GM18511 (cell line): ENCODE results near the gene HPSE2.
"Not testable (repeated sequence)": the region's sequence is repeated elsewhere in the genome, so short reads cannot be mapped to it uniquely, and the experiment has no call there.

Experiments used
- ATAC-seq: cut with Tn5 transposase; IDR thresholded peaks from one replicate; pipeline ENCODE4 v1.9.1; 2021; ENCODE audit warnings: mild to moderate bottlenecking, moderate library complexity; ENCODE audit not compliant: unreplicated experiment

Gene HPSE2

DNA sequence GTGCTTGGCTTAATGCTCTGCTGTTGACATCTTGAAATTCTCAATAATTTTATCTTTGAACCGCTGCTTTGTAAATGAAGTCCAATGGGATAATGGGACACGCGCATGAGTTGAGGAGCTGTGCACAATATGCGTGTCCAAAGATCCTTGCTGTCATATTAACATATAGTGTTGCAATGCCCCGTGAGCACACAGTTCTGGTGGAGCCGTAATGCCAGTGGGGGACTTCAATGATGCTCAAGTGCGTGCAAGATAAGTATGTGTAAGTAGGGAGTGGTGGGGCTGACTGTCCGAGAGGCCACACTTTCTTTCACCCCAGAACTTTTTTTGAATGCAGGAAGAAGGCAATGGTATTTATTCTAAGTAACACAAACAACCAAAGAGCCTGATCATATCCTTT lies 711.5 kb downstream of the HPSE2 start:
- no peak for ATAC-seq

DNA sequence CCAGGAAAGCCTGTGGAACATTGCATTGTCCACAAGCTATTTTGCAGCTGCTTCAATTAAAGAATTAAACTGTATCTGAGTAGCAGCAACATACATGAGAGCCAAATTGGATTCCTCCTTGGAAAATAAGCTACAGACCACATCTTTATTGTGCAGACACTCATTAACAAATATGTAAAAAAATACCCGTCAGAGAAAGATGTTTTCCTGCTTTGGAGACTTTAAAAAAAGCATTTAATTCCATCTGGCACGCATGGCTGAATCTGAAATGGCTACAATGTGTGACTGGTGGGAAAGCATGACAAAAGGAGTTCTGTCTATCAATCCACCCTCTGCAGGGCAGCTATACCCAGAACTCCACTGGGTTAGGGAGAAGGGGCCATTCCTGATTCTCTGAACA lies 715.8 kb downstream of the HPSE2 start:
- ATAC-seq: no peak

DNA sequence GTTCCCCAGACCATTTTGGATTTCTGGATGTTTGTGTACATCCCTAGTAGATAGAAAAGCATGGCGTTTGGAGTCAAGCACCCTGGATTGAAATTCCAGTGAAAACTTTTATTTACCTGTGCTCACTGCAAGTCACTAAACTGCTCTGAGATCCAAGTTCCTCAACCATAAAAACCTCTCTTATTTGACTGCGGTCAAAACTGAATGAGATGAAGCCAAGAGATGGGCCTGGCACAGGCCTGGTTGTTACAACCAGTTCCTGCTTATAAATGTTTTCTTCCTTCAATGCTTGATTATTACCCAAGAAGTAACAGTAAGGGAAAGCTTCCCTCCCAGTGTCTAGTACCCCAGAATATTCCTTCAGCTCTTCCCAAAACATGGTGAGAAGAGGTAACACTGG lies 718.0 kb downstream of the HPSE2 start:
- ATAC-seq: no peak

DNA sequence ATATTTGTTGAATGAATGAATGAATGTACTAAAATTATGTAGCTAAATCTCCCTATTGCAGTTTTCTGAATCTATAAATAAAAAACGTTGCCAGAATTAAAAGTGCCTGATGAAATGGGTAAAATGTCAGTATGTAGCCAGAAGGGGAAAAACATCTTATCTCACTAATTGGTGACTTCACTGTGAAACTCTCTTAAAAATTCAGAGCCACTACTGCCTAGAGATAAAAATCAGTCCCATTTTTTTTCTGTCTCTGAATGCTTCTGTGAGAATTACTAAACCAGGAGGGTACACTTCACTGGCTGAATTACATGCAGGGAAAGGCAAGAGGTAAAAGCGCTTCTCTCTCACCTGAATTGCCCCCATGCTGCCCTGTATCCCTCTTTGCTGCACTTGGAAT lies 719.3 kb downstream of the HPSE2 start:
- no peak for ATAC-seq

DNA sequence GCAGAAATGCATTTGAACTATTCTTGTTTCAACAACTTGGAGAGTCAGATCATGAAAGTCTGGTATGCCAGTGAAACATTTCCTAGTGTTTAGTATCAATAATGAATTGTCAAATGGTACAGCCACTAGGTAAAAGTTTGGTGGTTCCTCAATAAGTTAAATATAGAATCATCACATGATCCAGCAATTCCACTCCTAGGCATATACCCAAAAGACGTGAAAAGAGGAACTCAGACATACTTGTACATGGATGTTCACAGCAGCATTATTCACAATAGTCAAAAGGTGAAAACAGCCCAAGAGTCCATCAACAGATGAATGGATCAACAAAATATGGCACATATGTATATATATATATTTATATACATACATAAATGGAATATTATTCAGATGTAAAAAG lies 721.9 kb downstream of the HPSE2 start:
- ATAC-seq: no peak

DNA sequence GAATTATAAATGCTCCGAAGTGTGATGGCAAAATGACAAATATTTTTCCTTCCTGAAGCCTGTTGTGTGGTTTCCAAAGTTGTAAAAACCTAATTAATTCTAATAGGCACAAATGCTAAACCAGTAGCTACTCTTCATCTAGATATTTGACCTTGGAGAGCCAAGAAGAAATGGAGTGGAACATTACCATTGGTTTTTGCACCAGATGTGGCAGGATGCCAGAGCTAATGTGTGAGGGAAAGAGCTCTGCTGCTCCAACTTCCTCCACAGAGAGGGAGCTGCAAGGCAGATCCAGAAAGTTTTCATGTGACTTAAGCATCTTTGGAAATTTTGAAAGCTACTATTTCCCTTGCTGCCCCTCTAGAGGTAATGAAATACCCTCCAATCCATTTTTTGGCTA lies 723.8 kb downstream of the HPSE2 start:
- no peak for ATAC-seq

DNA sequence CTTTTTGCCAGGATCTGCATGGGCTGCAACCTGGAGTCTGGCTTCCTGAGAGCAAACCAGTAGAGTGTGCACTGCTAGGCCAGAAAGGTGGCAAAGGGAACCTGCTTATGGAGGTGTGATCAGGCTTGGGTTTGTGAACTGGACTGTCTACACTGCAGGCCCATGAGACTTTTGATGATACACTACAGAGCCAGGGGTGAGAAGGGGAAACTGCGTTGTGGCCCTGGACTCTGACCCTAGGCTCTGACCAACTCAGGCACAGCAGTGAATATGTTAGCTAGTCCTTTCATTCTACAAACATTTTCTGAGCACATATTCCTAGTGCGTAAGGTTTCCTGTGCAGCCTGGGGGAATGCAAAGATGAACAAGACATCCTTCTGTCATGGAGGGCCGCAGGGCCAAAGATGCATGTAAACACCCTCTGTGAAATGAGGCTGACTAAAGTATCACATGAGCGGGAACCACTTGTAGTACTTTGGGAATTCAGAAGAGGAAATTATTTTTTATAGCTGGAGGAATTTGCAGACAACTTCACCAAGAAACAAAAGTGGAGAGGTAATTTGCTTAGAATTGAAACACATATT lies 725.1 kb downstream of the HPSE2 start:
- no peak for ATAC-seq

DNA sequence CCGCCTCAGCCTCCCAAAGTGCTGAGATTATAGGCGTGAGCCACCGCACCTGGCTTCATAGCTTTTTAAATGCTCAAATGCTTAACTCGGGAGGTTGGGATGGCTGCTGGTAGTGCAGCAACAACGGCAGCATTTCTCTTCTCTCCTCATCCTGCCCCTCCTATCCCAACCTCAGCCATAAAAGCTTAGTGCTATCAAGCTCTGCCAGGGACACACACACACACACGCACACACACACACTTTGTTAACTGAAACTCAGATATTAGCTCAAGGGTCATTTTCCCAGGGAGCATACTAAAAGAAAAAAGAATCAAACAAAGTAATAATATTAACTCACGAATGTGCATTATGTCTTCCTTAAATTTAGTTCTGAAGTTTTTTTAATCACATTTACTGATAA lies 725.9 kb downstream of the HPSE2 start:
- no peak for ATAC-seq

DNA sequence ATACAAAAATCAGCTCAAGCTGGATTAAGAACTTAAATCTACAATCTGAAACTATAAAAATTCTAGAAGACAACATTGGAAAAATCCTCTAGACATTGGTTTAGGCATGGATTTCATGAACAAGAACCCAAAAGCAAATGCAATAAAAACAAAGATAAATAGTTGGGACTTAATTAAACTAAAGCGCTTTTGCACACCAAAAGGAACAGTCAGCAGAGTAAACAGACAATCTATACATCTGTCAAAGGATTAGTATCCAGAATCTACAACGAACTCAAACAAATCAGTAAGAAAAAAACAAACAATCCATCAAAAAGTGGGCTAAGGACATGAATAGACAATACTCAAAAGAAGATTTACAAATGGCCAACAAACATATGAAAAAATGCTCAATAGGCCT lies 733.1 kb downstream of the HPSE2 start:
- ATAC-seq: not testable (repeated sequence)

DNA sequence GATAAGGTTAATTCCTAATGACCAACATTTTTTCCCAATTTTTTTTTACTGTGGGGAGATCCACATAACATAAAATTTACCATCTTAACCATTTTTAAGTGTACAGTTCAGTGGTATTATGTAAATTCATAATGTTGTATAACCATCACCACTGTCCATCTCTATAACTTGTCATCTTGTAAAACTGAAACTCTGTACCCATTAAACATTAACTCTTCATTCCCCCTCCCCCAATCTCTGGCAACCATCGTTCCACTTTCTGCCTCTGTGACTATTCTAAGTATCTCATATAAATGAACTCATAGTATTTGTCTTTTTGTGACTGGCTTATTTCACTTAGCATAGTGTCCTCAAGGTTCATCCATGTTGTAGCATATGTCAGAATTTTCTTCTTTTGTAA lies 742.9 kb downstream of the HPSE2 start:
- ATAC-seq: peak; percentile 93

DNA sequence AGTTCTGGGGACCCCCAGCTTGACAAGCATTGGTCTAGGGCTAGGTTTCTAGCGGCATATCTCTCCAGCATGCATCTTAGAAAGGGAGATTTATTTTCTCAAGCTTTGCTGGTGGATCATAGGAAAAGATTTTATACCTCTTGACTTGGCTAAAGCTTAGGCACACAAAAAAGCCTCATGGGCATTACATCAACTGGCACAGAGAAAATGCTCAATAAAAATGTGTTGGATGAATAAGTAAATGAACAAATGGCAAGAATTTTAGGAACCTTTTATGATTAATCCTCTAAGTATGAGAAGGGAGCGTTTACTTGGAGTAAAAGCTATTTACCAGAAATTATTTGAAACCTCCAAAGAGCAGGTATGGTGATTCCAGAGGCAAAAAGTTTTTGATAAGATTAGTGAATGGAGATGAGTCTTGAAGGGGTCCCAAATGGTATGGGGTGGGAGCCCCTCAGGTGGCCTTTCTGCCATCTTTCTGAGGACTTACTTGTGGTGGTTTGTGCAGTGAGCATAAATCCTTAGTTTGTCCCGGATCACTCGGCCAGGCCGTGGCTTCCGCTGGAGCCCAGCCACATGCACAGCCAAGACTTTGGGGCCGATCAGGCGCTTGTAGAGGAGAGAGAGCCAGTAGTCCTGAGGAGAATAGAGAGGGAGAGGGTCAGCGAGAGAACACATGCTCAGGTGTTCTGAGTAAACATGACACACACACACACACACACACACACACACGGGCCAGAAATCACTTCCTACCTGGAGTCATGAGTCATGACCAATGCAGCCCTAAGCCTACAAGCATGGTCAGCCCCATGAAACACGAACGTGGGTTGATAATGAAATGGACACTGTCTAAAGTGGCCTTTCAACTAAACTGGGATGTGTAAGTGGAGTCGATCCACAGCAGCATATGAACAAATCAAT lies 745.8 kb downstream of the HPSE2 start:
- ATAC-seq: no peak

DNA sequence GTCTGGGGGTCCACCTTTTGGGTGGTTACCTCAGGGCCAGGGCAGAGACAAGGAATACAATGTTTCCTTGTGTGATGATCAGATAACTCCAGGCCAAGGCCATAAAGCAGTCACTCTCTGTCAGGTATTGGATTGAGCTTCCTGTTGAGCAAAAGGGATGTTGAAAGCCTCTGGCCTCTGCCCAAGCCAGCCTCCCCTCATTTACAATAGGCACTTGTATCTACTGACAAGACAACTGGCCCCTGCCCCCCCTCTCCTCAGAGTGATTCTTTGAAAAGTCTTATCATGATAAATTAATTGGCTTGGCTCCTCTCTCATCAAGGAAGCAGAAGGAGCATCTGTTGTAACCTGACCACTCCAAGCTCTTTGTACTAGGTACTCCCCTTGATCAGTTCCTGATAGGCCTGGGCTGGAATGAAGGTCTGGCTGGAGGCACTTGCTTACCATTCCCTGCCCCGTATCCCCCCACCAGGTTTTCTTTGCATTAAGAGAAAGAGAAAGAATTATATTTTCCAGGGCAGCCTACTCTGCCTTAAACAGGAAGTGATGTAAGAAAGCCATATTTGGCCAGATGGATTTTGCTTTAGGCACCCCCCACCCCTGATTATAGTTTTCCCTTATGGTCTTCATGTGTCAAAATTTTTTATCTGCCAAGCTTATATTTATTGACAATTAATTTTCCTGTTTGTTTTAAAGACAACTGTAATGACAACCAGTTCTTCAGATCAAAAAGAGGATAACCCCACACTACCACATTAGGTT lies 746.8 kb downstream of the HPSE2 start:
- ATAC-seq: no peak

DNA sequence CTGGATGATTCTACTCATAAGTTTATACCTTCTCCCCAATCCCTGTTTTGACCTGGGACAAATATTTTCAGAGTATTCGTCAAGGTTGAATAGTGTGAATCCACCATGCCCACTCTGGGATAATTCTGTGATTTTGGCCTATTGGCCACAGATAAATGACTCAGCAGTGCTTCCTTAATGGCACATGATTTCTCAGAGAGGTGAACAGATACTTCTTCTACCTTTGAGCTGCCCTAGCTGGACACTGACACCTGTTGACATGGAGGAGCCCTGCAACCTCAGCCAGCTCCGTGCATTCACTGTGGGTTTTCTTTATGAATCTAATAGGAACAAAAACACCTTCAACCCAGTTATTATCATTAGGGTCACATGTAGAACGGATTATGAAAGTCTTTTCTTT lies 748.0 kb downstream of the HPSE2 start:
- ATAC-seq: no peak

DNA sequence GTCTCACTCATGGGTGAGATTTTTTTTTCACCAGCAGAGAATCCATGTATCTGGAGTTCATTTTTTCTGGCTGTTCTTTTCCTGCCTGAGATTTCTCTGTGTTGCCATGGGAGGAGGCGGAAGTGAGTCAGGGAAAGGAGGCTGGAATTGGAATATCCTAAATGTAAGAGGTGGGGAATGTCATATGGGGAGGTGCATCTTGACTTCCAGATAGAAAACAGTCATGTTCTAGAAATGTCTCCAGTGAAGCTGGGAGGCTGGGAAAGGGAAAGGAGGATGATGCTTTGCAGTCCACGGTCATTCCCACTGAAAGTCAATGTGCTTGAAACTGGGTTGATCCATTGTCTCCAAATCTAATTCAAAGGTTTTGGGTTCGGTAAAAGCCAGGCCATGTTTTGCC lies 749.2 kb downstream of the HPSE2 start:
- no peak for ATAC-seq

DNA sequence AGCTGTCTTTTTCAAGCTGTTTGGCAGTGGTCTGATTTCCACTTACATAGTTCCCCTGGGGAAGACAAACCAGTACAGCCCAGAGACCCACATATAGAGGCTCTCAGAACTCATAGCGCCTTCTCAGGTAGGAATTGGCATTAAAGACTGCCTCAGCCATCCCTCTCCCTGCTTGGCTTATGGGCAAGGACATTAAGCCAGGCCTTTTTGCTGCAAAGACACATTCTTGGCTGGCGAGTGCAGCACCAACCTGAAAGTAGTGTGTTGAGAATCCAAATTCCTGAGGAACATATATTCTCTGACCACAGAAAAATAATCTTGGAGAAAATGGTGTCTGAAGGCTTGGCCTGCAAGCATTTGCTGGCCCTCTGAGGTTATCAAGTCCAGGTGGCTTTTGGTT lies 749.7 kb downstream of the HPSE2 start:
- no peak for ATAC-seq

DNA sequence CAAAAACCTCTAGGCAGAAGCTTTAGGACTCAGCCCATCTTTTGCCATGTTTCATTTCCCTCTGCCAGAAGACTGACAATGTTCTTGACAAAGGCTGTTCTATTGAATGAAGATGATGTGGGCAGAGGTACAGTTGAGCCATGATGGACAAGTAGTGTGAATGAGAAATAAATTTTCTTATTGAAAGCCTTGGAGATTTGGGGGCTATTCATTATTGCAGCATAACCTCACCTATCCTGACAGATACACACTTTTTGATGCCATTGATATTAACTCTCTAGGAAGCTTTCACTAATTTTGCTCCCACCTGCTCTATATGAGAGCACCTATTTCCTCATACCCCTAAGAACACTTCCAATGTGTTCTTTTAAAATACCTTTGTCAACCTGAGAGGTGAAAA lies 752.0 kb downstream of the HPSE2 start:
- no peak for ATAC-seq

DNA sequence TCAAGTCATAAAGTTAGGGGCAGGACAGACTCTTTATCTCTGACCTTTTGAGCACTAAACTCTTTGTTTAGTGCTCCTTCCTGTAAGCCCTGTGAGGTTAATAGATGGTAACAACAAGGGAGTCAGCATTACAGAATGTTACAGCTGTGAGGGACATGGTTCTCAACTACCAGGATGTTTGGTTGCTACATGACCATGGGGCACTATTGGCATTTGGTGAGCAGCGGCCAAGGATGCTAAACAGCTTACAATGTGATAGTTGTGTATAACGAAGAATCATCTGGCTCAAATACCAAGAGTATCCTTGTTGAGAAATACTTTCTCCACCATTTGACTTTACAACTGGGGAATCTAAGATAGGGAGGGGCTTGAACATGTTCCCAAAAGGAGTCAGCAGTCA lies 753.6 kb downstream of the HPSE2 start:
- ATAC-seq: no peak

DNA sequence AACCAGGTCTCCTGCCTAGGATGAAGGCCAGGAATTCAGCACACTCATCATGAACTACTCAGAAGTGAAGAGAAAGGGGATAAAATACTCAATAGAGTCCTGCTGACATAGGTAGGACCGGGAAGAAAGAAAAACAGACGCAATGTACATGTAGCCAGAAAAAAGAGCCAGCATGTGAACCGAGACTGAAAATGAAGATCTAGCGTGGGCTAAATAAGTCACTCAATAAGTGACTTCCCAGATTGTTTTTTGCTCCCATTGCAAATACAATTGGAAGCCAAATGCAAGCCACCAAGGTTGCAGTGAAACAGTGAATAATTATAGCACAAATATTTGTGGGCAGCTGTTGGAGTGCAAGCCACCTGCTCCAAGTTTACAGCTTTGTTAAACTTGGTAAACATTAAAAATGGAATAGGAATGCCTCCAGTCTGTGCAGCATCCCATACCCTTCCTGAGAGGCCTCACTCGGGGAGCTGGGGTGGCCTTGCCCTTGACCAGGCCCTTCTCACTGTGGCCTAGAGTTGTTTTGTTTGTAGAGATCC lies 754.2 kb downstream of the HPSE2 start:
- no peak for ATAC-seq

DNA sequence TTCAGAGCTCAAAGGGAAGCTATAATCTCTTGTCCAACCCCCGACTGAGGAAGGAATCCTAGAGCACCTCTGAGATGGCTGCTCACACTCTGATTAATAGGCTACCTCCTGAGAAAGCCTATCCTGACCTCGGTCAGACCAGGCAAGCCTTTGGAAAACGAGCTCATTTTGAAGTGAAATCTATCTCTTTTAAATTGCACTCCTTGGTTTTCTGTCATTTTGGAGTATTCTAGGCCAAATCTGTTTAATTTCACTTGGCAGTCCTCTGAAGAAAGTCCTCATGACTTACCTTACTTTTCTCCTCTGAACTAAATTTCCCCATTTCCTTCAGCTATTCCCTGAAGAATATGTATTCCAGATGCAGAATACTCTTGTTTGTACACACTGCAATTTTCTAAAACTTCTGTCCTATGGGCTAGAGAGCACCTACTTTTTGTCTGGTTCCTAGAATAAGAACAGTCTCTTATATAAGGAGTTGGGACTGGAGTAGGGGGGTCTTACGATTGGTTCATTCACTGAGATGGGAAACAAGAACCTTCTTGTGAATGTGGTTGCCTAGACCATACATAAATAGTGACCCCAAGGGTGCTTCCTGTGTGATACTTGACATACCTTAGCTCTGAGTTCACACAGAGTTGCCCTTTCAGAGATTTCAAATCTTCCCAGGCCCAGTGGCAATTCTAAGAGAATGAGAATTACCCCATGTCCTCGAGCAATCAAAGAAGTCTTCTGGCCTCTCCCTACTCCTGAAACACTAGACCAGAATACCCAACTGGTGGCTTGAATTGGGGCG lies 757.0 kb downstream of the HPSE2 start:
- no peak for ATAC-seq

DNA sequence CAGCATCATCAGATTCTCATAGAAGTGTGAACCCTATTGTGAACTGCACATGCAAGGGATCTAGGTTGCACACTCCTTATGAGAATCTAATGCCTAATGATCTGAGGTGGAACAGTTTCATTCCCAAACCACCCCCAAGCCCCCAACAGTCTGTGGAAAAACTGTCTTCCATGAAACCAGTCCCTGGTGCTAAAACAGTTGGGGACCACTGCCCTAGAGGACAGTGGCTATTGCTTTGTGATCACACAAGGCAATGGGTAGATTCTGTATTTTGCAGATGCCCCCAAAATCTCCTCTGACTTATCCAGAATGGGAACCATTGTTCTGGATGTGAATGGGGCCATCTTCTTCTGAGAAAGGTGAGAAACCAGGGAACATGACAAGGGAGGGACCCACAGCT lies 757.8 kb downstream of the HPSE2 start:
- ATAC-seq: no peak

DNA sequence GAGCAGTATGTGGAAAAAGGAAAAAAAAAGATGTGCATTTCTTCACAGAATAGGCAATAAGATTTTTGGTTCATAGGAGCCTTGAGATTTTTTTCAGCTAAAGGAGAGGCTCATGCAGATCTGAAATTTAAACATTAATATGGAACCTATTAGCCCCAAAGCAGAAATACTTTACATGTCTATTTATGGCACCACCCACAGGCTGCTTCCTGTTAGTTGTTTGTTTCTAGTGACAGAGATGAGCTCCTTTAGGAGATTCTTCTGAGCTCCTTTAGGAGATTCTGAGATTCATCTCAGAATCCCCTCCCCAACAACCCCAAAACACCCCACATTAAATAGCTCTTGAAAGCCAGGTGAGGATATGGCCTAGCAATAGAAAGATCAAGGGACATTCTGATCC lies 761.0 kb downstream of the HPSE2 start:
- peak; percentile 81 for ATAC-seq
